ENCODE data around the gene HOXB3.

The HOXB3 gene

GRCh38 chr17:48589831-48590606 is at the start of gene HOXB3 (continued):
- TF ChIP-seq ZSCAN18 (tag by site-specific recombination; IDR thresholded peaks at IDR 0.05) = no peak
- TF ChIP-seq ZNF211 (tag by site-specific recombination; IDR thresholded peaks at IDR 0.05; ENCODE audit: low read depth) = no peak
- peak; percentile 49; the same call in 1 of the 2 replicates for TF ChIP-seq GLIS2 (tag by site-specific recombination; IDR thresholded peaks at IDR 0.05)
- TF ChIP-seq ZNF184 (tag by site-specific recombination; IDR thresholded peaks at IDR 0.05) = no peak
- TF ChIP-seq, protein P1, sequence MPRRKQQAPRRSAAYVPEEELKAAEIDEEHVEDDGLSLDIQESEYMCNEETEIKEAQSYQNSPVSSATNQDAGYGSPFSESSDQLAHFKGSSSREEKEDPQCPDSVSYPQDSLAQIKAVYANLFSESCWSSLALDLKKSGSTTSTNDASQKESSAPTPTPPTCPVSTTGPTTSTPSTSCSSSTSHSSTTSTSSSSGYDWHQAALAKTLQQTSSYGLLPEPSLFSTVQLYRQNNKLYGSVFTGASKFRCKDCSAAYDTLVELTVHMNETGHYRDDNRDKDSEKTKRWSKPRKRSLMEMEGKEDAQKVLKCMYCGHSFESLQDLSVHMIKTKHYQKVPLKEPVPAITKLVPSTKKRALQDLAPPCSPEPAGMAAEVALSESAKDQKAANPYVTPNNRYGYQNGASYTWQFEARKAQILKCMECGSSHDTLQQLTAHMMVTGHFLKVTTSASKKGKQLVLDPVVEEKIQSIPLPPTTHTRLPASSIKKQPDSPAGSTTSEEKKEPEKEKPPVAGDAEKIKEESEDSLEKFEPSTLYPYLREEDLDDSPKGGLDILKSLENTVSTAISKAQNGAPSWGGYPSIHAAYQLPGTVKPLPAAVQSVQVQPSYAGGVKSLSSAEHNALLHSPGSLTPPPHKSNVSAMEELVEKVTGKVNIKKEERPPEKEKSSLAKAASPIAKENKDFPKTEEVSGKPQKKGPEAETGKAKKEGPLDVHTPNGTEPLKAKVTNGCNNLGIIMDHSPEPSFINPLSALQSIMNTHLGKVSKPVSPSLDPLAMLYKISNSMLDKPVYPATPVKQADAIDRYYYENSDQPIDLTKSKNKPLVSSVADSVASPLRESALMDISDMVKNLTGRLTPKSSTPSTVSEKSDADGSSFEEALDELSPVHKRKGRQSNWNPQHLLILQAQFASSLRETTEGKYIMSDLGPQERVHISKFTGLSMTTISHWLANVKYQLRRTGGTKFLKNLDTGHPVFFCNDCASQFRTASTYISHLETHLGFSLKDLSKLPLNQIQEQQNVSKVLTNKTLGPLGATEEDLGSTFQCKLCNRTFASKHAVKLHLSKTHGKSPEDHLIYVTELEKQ (tag by site-specific recombination; IDR thresholded peaks at IDR 0.05; ENCODE audit: borderline replicate concordance) = peak; percentile 98
- TF ChIP-seq ZNF394 (tag by site-specific recombination; IDR thresholded peaks at IDR 0.05; ENCODE audit: borderline replicate concordance) = peak; percentile 79
- TF ChIP-seq, protein P2, sequence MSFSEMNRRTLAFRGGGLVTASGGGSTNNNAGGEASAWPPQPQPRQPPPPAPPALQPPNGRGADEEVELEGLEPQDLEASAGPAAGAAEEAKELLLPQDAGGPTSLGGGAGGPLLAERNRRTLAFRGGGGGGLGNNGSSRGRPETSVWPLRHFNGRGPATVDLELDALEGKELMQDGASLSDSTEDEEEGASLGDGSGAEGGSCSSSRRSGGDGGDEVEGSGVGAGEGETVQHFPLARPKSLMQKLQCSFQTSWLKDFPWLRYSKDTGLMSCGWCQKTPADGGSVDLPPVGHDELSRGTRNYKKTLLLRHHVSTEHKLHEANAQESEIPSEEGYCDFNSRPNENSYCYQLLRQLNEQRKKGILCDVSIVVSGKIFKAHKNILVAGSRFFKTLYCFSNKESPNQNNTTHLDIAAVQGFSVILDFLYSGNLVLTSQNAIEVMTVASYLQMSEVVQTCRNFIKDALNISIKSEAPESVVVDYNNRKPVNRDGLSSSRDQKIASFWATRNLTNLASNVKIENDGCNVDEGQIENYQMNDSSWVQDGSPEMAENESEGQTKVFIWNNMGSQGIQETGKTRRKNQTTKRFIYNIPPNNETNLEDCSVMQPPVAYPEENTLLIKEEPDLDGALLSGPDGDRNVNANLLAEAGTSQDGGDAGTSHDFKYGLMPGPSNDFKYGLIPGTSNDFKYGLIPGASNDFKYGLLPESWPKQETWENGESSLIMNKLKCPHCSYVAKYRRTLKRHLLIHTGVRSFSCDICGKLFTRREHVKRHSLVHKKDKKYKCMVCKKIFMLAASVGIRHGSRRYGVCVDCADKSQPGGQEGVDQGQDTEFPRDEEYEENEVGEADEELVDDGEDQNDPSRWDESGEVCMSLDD (tag by site-specific recombination; IDR thresholded peaks at IDR 0.05) = peak; percentile 66
- TF ChIP-seq ZNF544 (tag by site-specific recombination; IDR thresholded peaks at IDR 0.05) = no peak
- TF ChIP-seq, protein P3, sequence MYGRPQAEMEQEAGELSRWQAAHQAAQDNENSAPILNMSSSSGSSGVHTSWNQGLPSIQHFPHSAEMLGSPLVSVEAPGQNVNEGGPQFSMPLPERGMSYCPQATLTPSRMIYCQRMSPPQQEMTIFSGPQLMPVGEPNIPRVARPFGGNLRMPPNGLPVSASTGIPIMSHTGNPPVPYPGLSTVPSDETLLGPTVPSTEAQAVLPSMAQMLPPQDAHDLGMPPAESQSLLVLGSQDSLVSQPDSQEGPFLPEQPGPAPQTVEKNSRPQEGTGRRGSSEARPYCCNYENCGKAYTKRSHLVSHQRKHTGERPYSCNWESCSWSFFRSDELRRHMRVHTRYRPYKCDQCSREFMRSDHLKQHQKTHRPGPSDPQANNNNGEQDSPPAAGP (tag by site-specific recombination; IDR thresholded peaks at IDR 0.05) = peak; percentile 92
- no peak for TF ChIP-seq ZNF132 (tag by site-specific recombination; IDR thresholded peaks at IDR 0.05; ENCODE audit: borderline replicate concordance)
- TF ChIP-seq ZNF621 (tag by site-specific recombination; IDR thresholded peaks at IDR 0.05) = no peak
- no peak for TF ChIP-seq MYNN (tag by site-specific recombination; IDR thresholded peaks at IDR 0.05; ENCODE audit: borderline replicate concordance)
- peak; percentile 83 for TF ChIP-seq KLF10 (tag by site-specific recombination; IDR thresholded peaks at IDR 0.05)
- no peak for TF ChIP-seq YY1 (tag by site-specific recombination; IDR thresholded peaks at IDR 0.05)
- TF ChIP-seq SCRT2 (tag by site-specific recombination; IDR thresholded peaks at IDR 0.05) = no peak; the same call in 1 of the 2 replicates
- TF ChIP-seq ZNF830 (tag by site-specific recombination; IDR thresholded peaks at IDR 0.05; ENCODE audit: low read depth) = no peak
- TF ChIP-seq, protein P4, sequence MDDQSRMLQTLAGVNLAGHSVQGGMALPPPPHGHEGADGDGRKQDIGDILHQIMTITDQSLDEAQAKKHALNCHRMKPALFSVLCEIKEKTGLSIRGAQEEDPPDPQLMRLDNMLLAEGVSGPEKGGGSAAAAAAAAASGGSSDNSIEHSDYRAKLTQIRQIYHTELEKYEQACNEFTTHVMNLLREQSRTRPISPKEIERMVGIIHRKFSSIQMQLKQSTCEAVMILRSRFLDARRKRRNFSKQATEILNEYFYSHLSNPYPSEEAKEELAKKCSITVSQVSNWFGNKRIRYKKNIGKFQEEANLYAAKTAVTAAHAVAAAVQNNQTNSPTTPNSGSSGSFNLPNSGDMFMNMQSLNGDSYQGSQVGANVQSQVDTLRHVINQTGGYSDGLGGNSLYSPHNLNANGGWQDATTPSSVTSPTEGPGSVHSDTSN (CRISPR knock-in tag; IDR thresholded peaks at IDR 0.05) = no peak
- TF ChIP-seq ZNF555 (tag by site-specific recombination; conservative IDR thresholded peaks at IDR 0.05) = no peak
- TF ChIP-seq ZNF768 (tag by site-specific recombination; IDR thresholded peaks at IDR 0.05) = no peak
- no peak for TF ChIP-seq BCL6B (tag by site-specific recombination; IDR thresholded peaks at IDR 0.05)
- TF ChIP-seq, protein P5, sequence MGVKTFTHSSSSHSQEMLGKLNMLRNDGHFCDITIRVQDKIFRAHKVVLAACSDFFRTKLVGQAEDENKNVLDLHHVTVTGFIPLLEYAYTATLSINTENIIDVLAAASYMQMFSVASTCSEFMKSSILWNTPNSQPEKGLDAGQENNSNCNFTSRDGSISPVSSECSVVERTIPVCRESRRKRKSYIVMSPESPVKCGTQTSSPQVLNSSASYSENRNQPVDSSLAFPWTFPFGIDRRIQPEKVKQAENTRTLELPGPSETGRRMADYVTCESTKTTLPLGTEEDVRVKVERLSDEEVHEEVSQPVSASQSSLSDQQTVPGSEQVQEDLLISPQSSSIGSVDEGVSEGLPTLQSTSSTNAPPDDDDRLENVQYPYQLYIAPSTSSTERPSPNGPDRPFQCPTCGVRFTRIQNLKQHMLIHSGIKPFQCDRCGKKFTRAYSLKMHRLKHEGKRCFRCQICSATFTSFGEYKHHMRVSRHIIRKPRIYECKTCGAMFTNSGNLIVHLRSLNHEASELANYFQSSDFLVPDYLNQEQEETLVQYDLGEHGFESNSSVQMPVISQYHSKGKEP (tag by site-specific recombination; IDR thresholded peaks at IDR 0.05) = peak; percentile 41; the same call in 1 of the 2 replicates

Data from HEK293 (cell line).